Nephron progenitor cell (in vitro differentiated cells): ENCODE results near the gene FARP1.

ENCODE experiments used
- DNase-seq: peaks from one replicate; pipeline ENCODE4 v3.0.0; 2021
- H3K27ac Mint-ChIP-seq: 2 replicates; pipeline ENCODE4 v1.8.0; 2021; ENCODE audit warnings: mild to moderate bottlenecking, moderate library complexity, mixed read lengths
- H3K27me3 Mint-ChIP-seq: 2 replicates; pipeline ENCODE4 v1.8.0; 2021; ENCODE audit warnings: mild to moderate bottlenecking, low read depth, mixed read lengths; ENCODE audit not compliant: poor library complexity
- H3K36me3 Mint-ChIP-seq: 2 replicates; pipeline ENCODE4 v1.8.0; 2021; ENCODE audit warnings: low read depth, mixed read lengths
- H3K4me1 Mint-ChIP-seq: 2 replicates; pipeline ENCODE4 v1.8.0; 2021; ENCODE audit warnings: mixed read lengths
- H3K4me3 Mint-ChIP-seq: 2 replicates; pipeline ENCODE4 v1.8.0; 2021; ENCODE audit warnings: mild to moderate bottlenecking, moderate library complexity, mixed read lengths
- H3K9me3 Mint-ChIP-seq: 2 replicates; pipeline ENCODE4 v1.8.0; 2021; ENCODE audit warnings: mild to moderate bottlenecking, moderate library complexity, mixed read lengths
- TF ChIP-seq, protein P1 (sequence below): fragments of 200-600 bp; sonication (generic); IDR thresholded peaks from 2 replicates; pipeline ENCODE4 v1.5.0; 2021; ENCODE audit warnings: antibody characterized with exemption

The FARP1 gene

GRCh38 chr13:98327371-98328270 is 184.7 kb downstream of the FARP1 start:
- peaks cover 90% of the 10 kb centered on the region for H3K4me1 Mint-ChIP-seq
- peaks cover 16% of the 10 kb centered on the region for H3K36me3 Mint-ChIP-seq
- H3K9me3 Mint-ChIP-seq = no peaks in the 10 kb centered on the region
- H3K4me3 Mint-ChIP-seq = peak overlapping the region; percentile 40
- H3K27me3 Mint-ChIP-seq = no peaks in the 10 kb centered on the region
- TF ChIP-seq, protein P1, sequence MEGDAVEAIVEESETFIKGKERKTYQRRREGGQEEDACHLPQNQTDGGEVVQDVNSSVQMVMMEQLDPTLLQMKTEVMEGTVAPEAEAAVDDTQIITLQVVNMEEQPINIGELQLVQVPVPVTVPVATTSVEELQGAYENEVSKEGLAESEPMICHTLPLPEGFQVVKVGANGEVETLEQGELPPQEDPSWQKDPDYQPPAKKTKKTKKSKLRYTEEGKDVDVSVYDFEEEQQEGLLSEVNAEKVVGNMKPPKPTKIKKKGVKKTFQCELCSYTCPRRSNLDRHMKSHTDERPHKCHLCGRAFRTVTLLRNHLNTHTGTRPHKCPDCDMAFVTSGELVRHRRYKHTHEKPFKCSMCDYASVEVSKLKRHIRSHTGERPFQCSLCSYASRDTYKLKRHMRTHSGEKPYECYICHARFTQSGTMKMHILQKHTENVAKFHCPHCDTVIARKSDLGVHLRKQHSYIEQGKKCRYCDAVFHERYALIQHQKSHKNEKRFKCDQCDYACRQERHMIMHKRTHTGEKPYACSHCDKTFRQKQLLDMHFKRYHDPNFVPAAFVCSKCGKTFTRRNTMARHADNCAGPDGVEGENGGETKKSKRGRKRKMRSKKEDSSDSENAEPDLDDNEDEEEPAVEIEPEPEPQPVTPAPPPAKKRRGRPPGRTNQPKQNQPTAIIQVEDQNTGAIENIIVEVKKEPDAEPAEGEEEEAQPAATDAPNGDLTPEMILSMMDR = no peak
- DNase-seq = peak; percentile 22
- H3K27ac Mint-ChIP-seq = peak overlapping the region; percentile 98

DNA sequence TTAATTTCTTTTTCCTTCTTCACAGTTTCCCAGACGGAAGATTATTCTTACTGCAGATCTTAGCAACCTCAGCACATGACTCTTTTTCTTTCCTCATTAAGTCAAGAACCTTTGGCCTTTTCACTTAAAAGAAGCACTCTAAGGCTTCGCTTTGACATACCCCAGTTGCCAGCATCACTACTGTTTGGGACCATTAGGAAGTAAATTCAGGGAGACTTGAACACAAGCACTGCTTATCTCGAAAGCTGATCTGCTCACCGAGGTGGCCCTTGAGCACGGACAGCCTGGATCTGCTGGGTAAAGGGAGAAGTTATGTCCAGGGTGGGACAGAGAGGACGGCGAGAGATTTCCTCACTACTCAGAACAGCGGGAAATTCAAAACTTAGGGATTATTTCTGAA is 185.6 kb downstream of the FARP1 start:
- H3K9me3 Mint-ChIP-seq = peaks cover 1% of the 10 kb centered on the region
- peaks cover 25% of the 10 kb centered on the region for H3K36me3 Mint-ChIP-seq
- no peak for DNase-seq
- peaks cover 4% of the 10 kb centered on the region for H3K27me3 Mint-ChIP-seq
- H3K4me1 Mint-ChIP-seq = peaks cover 90% of the 10 kb centered on the region
- peak overlapping the region; percentile 40 for H3K4me3 Mint-ChIP-seq
- TF ChIP-seq, protein P1 = no peak
- H3K27ac Mint-ChIP-seq = peak overlapping the region; percentile 98

- DNase-seq = no peak
- TF ChIP-seq, protein P1 = no peak
- Mint-ChIP-seq H3K9me3 (peaks cover 31% of the 10 kb centered on the region), H3K4me3 (no peak overlapping the region), H3K4me1 (peaks cover 60% of the 10 kb centered on the region), H3K27ac (no peak overlapping the region), H3K27me3 (peaks cover 4% of the 10 kb centered on the region), H3K36me3 (peaks cover 53% of the 10 kb centered on the region)
Observed at GRCh38 chr13:98332222-98332621, 189.3 kb downstream of the FARP1 start.

DNA sequence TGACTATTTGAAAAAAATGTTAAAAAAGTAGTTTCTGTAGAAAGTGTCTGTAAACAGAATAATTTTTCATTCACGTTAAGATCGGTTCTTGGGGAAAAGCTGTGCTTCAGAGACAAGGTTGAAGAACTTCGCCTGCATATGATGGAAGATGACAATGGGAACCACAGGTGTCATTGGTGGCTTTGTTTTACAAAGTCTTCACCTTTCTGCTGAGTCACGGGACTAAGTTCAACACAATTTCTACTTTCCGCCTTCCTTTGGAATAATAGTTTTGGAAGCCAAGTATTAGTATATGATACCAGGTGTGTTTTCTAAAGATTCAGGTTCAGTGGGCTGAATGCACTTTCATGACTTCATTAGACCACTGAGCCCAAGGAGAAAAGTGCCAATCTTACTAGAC is 189.8 kb downstream of the FARP1 start:
- H3K9me3 Mint-ChIP-seq = peaks cover 31% of the 10 kb centered on the region
- no peak for DNase-seq
- H3K4me1 Mint-ChIP-seq = peaks cover 55% of the 10 kb centered on the region
- H3K27ac Mint-ChIP-seq = peak overlapping the region; percentile 12
- peaks cover 4% of the 10 kb centered on the region for H3K27me3 Mint-ChIP-seq
- TF ChIP-seq, protein P1 = no peak
- H3K4me3 Mint-ChIP-seq = no peak overlapping the region
- peaks cover 53% of the 10 kb centered on the region for H3K36me3 Mint-ChIP-seq

DNA sequence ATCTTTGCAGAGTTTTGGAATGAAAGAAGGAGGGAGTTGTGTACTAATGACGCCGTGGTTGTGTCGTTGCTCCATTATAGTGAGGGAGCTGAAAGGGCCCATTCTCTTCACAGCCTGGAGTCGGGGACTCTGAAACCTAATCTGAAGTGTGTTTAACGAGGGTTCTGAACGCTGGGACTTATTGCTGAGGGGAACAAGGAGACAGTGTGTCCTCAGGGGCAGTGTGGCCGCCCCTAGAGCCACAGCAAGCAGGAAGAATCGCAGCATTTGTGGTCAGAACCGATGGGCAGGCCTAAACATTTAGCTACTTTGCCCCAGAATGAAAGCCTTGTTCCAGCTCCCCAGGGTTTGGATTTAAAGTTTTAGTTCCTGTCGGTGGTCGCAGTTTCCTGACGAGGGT is 190.6 kb downstream of the FARP1 start:
- peak overlapping the region; percentile 28 for H3K4me3 Mint-ChIP-seq
- peaks cover 61% of the 10 kb centered on the region for H3K36me3 Mint-ChIP-seq
- TF ChIP-seq, protein P1 = no peak
- peaks cover 31% of the 10 kb centered on the region for H3K9me3 Mint-ChIP-seq
- peak overlapping the region; percentile 97 for H3K27ac Mint-ChIP-seq
- H3K4me1 Mint-ChIP-seq = peaks cover 51% of the 10 kb centered on the region
- DNase-seq = no peak
- H3K27me3 Mint-ChIP-seq = peaks cover 4% of the 10 kb centered on the region
